ENCODE results near the gene NUP188.
"Not testable (repeated sequence)": the region's sequence is repeated elsewhere in the genome, so short reads cannot be mapped to it uniquely, and the experiment has no call there.

The NUP188 gene

DNA sequence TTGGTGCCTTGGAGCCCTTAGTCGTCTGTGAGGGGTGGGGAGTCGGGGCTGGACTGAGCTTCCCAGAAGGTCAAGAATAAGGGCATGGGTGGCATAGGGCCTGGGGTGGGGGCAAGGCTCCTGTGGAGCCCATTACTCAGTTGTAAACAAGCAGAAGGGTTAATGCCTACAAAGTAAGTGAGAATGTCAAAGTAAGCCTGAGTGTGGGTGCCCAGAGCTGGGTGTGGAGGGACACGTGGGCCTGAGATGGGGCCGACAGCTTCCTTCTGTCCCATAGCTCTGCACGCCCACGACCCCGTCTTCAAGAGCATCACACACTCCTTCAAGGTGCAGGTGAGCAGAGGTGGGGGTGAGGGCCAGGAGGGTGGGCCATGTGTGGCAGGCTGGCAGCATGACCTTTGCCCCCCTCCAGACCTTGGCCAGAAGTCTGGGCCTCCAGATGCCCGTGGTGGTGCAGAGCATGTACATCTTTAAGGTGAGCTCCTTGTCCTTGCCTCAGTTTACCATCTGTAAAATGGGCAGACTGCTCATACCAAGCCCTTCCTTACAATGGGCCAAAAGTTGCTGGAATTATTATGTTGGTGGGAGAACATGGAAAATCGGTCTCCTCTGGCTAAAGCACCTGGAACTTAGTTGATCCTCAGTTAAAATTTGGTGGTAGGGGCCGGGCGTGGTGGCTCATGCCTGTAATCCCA lies 11.2 kb upstream of the NUP188 start:
- TF ChIP-seq CTCF (IDR thresholded peaks at IDR 0.05; ENCODE audit: low read depth, low read length), result no peak

DNA sequence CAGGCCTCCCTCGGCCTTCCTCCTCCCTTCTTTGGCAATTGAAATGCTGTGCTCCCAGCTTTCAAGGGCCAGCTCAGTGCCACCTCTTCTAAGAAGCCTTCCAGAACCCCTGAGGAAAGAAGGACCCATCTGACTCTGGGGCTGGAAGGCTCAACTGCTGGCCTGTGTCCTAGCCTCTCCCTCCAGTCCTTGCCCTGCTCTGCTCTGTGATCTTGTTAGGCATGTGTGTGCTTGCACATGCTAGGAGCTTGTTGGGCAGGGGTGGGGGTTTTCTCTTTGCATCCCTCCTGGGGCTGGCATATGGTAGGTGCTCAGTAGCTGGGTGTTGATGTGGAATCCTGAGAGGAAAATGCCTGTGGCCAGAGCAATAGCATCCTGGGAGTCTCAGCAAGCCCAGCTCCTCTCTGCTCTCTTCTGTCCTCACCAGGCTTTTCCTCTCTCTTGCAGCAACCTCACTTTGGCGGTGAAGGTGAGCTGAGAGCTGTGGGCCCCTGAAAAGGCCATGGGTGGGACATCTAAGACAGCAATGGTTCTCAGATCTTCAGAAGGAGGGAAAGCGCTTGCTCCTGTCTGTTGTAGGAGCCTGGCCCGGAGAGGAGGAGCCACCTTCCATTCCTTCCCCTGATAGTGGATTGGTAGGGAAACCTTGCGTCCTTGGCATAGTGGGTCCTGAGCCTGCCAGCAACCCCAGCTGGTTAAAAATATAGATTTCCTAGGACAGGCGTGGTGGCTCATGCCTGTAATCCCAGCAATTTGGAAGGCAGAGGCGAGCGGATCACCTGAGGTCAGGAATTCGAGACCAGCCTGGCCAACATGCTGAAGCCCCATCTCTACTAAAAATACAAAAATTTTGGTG lies 10.0 kb upstream of the NUP188 start:
- H3K4me3 ChIP-seq (ENCODE audit: low read depth, low read length), result no peak overlapping the region
- TF ChIP-seq CTCF (IDR thresholded peaks at IDR 0.05; ENCODE audit: low read depth, low read length), result no peak

More for the DNA sequence above, 11.2 kb upstream of the NUP188 start:
- H3K4me3 ChIP-seq (ENCODE audit: low read depth, low read length), result no peak overlapping the region

GRCh38 chr9:128940271-128940921 lies 7.1 kb upstream of the NUP188 start:
- H3K4me3 ChIP-seq (ENCODE audit: low read depth, low read length), result no peak overlapping the region
- TF ChIP-seq CTCF (IDR thresholded peaks at IDR 0.05; ENCODE audit: low read depth, low read length), result no peak

DNA sequence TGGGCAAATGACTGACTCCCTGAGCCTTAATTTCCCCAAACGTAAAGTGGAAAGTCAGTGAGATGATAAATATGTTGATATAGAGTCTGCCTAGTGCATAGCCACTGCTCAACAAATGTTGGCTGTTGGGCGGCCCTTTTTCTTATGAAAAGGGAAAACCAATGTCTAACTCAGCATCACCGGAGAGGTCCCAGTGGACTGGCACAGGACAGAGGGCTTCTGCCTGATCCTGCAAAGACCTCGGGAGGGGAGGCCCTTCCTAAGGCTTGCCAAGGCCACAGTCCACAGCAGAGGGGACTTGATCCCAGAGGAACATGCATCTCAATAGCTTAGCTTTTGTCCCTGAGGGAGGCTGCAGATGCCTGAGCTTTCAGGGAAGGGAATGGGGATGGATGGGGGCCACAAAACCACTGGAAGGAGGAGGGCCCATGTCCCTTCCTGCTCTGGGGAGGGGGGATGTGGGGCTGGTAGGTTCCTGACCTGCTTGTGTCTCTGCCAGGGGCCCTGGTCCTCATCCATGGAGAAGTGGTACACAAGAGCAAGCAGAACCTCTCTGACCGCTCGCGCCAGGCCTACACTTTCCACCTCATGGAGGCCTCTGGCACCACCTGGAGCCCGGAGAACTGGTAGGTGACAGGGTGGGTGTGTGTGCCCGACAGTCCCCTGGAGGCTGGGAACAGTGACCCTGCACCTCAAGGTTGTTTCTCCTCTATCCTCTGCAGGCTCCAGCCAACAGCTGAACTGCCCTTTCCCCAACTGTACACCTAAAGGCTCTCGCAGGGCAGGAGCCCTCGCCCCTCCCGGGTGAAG lies 6.3 kb upstream of the NUP188 start:
- no peak overlapping the region for H3K4me3 ChIP-seq (ENCODE audit: low read depth, low read length)
- no peak for TF ChIP-seq CTCF (IDR thresholded peaks at IDR 0.05; ENCODE audit: low read depth, low read length)

- H3K4me3 ChIP-seq (ENCODE audit: low read depth, low read length), result no peak overlapping the region
- TF ChIP-seq CTCF (IDR thresholded peaks at IDR 0.05; ENCODE audit: low read depth, low read length), result no peak
Observed at GRCh38 chr9:128943832-128944620, 3.5 kb upstream of the NUP188 start.

DNA sequence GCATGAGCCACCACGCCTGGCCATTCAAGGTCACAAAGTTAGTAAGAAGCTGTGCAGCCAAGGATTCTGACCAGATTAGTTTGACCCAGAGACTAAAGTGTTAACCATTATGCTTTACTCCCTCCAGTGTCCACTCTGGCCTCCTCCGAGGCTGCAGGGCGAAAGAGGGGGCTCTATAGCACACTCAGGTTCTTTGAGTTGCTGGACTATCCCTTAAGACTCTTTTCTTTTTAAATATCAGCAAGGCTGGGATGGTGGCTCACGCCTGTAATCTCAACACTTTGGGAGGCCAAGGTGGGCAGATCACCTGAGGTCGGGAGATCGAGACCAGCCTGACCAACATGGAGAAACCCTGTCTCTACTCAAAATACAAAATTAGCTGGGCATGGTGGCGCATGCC lies 2.5 kb upstream of the NUP188 start:
- not testable (repeated sequence) for H3K4me3 ChIP-seq (ENCODE audit: low read depth, low read length)

Measured in WI38 (cell line).